T-cell (primary cell): ENCODE measurements around the gene ABCA5. TPM values are rescaled to one million over a fixed set of nuclear protein-coding genes. Genes with fewer than 3 reads are reported as not detected.
A peak's percentile ranks its signal among the peaks of the same experiment; 100 is the strongest.

Experiments used
- ATAC-seq, 4 experiments: fragments of 200-7000 bp in 3 of 4; fragments of 150-1000 bp in 1 of 4; cut with Tn5 transposase; replicated peaks in 1 of 4; 1 replicate in 3 of 4; 2 replicates in 1 of 4; pipeline ENCODE4 v1.10.0; 2021; ENCODE audit warnings: moderate library complexity in 3 of 4, mild to moderate bottlenecking in 2 of 4, moderate number of reproducible peaks in 1 of 4
- CTCF ChIA-PET, 2 donors: fragments of 300-600 bp; sonication (Branson Sonifier 250); formaldehyde crosslinking; loops; one replicate each; lab custom pipeline; 2022; ENCODE audit warnings: antibody characterized with exemption in 2 of 2; lab: Charles Lee
- POLR2A ChIA-PET, 2 donors: fragments of 300-600 bp; sonication (Branson Sonifier 250); formaldehyde crosslinking; loops; one replicate each; lab custom pipeline; 2022; ENCODE audit warnings: antibody characterized with exemption in 2 of 2; lab: Charles Lee
- DNase-seq, 35 experiments: peaks; one replicate each; pipeline versions ENCODE4 v3.0.0 to v3.0.0-alpha.2; 2013 to 2023
- H3K27ac ChIP-seq: one replicate; pipeline ENCODE4 v1.5.1; 2013; ENCODE audit warnings: low read length
- H3K27me3 ChIP-seq, 2 experiments: replicated peaks in 1 of 2; 1 replicate in 1 of 2; 2 replicates in 1 of 2; pipeline versions ENCODE4 v1.6.1 to v1.7.0; 2013; ENCODE audit warnings: low read length in 1 of 2, mixed read lengths in 1 of 2; ENCODE audit not compliant: control insufficient read depth in 2 of 2, insufficient read depth in 2 of 2; ENCODE audit errors: extremely low read depth in 1 of 2
- H3K36me3 ChIP-seq, 2 donors: 1 replicate in 1 of 2; 2 replicates in 1 of 2; pipeline versions ENCODE4 v1.6.1 to v1.7.0; 2013; ENCODE audit warnings: low read length in 1 of 2; ENCODE audit not compliant: control insufficient read depth in 2 of 2, insufficient read depth in 1 of 2; ENCODE audit errors: extremely low read depth in 1 of 2
- H3K4me1 ChIP-seq, 2 experiments: 1 replicate in 1 of 2; 2 replicates in 1 of 2; pipeline versions ENCODE4 v1.6.1 to v1.7.0; 2013; ENCODE audit warnings: low read length in 2 of 2, mixed read lengths in 1 of 2; ENCODE audit not compliant: insufficient read depth in 2 of 2, control insufficient read depth in 1 of 2; ENCODE audit errors: extremely low read depth in 1 of 2
- H3K4me3 ChIP-seq, 2 donors: 1 replicate in 1 of 2; 2 replicates in 1 of 2; pipeline versions ENCODE4 v1.5.1 to v1.7.0; 2013; ENCODE audit warnings: mild to moderate bottlenecking in 2 of 2, low read length in 1 of 2, moderate library complexity in 1 of 2; ENCODE audit not compliant: control insufficient read depth in 1 of 2; ENCODE audit errors: extremely low read depth in 1 of 2
- H3K9me3 ChIP-seq: 2 replicates; pipeline ENCODE4 v1.7.0; 2013
- H3K27ac Mint-ChIP-seq, 2 donors: one replicate each; pipeline ENCODE4 v1.8.0; 2020 to 2021; ENCODE audit warnings: mild to moderate bottlenecking in 2 of 2, mixed read lengths in 2 of 2
- H3K27me3 Mint-ChIP-seq, 2 donors: one replicate each; pipeline ENCODE4 v1.8.0; 2021 to 2022; ENCODE audit warnings: mixed read lengths in 2 of 2
- H3K36me3 Mint-ChIP-seq: one replicate; pipeline ENCODE4 v1.8.0; 2021; ENCODE audit warnings: mixed read lengths
- H3K4me1 Mint-ChIP-seq, 3 donors: one replicate each; pipeline ENCODE4 v1.8.0; 2020 to 2022; ENCODE audit warnings: mixed read lengths in 3 of 3, mild to moderate bottlenecking in 1 of 3
- H3K4me3 Mint-ChIP-seq, 3 donors: one replicate each; pipeline ENCODE4 v1.8.0; 2020 to 2022; ENCODE audit warnings: mild to moderate bottlenecking in 3 of 3, mixed read lengths in 3 of 3, moderate library complexity in 3 of 3
- H3K9me3 Mint-ChIP-seq, 3 donors: one replicate each; pipeline ENCODE4 v1.8.0; 2020 to 2022; ENCODE audit warnings: mixed read lengths in 3 of 3
- WGBS: methylation state at CpG from one replicate; pipeline ENCODE4 v1.1.5; 2013; ENCODE audit warnings: missing lambda C conversion rate; ENCODE audit not compliant: insufficient coverage; 5-methylcytosine and 5-hydroxymethylcytosine counted together
- total RNA-seq, 35 experiments: library from RNA in 6 of 35; stranded (reverse) in 6 of 35; fragments of 120-200 nt in 1 of 35; gene quantifications; one replicate each; pipeline versions ENCODE4 v1.2.1 to v1.2.4 and lab custom pipeline; 2013 to 2026

The ABCA5 gene
- total RNA-seq, 5 donors from 2014 or later (not counting 1 experiment from before 2014, with no cell fraction given): 31.9 to 45.2 (median 42.7) TPM

DNA sequence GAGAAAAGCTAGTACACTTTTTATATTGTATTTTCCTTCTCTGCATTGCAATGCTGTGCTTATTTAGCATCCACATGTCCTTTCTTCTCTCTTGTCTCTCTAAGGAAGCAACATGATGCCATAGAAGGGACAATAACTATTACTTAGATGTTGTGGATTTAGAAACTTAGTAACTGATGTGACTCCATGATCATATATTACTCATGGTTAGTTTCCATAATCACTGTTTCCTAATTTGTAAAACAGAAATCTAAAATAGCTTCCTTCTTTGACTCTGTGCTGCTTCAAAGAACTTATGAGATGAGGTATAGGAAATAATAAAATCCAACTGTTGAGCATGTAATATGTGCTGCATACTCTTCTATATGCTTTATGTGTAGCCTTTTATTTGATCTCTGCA lies 6.6 kb upstream of the ABCA5 start:
- no peak overlapping the region for H3K27ac ChIP-seq
- ATAC-seq (no peak), DNase-seq (no peak)
- H3K4me1 Mint-ChIP-seq: peaks cover 0 to 3% (median 3%) of the 10 kb centered on the region in 3 donors
- H3K27me3 ChIP-seq: peaks cover 0 to 5% of the 10 kb centered on the region in 2 experiments
- peaks cover 13 to 20% of the 10 kb centered on the region in 2 donors for H3K27me3 Mint-ChIP-seq
- no peaks in the 10 kb centered on the region for H3K4me1 ChIP-seq
- no peak overlapping the region for H3K27ac Mint-ChIP-seq
- ChIA-PET POLR2A (no interaction called here), CTCF (interaction anchor here in 1 of 2 donors (1.2 kb wide), 1 partner anchor 28 kb away, joined by 3 read pairs; no protein-coding TSS in a partner anchor)
- no peak overlapping the region for H3K4me3 ChIP-seq
- no peaks in the 10 kb centered on the region for H3K36me3 Mint-ChIP-seq
- H3K4me3 Mint-ChIP-seq: no peak overlapping the region
- H3K9me3 Mint-ChIP-seq: peaks cover 0 to 3% (median 0%) of the 10 kb centered on the region in 3 donors
- no peaks in the 10 kb centered on the region for H3K9me3 ChIP-seq
- no peaks in the 10 kb centered on the region for H3K36me3 ChIP-seq

DNA sequence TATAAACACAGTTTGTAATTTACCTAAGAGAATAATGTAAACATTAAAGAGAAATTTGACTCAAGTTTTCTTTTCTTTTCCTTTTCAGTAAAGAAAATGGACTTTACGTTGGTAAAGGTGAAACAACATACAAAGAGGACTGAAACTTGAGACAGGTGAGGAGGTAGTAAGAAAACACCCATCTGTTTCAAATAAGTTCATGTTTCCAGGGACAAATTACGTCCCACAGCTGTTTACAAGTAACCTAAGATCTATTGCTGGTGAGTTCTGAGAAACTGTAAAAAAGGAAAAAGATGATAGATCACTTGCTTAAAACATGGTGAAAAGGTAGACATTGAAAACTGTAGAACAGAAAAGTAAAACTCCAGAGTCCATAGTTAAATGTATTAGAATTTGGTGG lies 4.8 kb upstream of the ABCA5 start:
- H3K4me3 ChIP-seq: no peak overlapping the region
- no peaks in the 10 kb centered on the region for H3K36me3 ChIP-seq
- peaks cover 0 to 5% of the 10 kb centered on the region in 2 experiments for H3K27me3 ChIP-seq
- peaks cover 5 to 6% of the 10 kb centered on the region in 2 experiments for H3K4me1 ChIP-seq
- ChIA-PET POLR2A (no interaction called here), CTCF (no interaction called here)
- no peak for DNase-seq
- WGBS: no CpG with 5 or more reads among the region's 2 CpGs
- ATAC-seq: no peak
- no peak overlapping the region for H3K4me3 Mint-ChIP-seq
- H3K4me1 Mint-ChIP-seq: peaks cover 9 to 11% (median 11%) of the 10 kb centered on the region in 3 donors
- H3K9me3 ChIP-seq: no peaks in the 10 kb centered on the region
- H3K27ac ChIP-seq: no peak overlapping the region
- H3K27me3 Mint-ChIP-seq: peaks cover 13 to 20% of the 10 kb centered on the region in 2 donors
- no peaks in the 10 kb centered on the region for H3K36me3 Mint-ChIP-seq
- H3K9me3 Mint-ChIP-seq: no peaks in the 10 kb centered on the region
- no peak overlapping the region for H3K27ac Mint-ChIP-seq

DNA sequence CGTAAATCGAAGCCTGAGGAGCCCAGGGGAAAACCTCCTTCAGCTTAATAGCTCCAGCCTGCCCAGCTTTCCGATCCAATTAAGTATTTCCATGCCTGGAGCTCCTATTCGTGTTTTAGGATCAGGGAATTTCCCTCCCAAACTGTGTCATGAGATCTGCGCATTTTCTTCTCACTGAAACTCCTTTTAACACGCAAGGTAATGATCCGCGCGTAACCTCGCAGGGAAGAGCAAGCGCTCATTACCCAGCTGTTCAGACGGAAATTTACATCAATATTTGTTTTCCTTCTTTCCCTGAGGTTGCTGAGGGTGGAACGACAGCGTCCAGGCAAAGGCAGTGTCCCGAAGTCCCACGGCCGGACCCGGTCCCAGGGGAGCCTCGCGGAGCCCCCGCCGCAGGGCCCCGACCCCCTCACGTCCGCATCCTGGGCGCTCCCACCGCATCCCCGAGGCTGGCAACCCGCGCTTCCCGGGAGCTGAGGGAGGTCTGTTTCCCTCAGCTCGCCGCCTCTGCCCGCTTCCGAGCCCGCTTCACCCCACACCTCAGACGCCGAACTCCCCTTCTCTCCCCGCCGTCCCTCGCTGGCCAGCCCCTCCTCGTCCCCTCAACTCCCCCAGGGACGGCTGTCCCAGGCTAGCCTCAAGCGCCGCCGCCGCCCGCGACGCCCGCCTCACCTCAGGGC lies 415 bp downstream of the ABCA5 start:
- H3K4me3 Mint-ChIP-seq: peak overlapping the region; percentile 92 to 95 (median 94)
- H3K4me1 Mint-ChIP-seq: peaks cover 30 to 38% (median 30%) of the 10 kb centered on the region in 3 donors
- Histone ChIP-seq H3K27ac (peak overlapping the region; percentile 77), H3K4me3 (peak overlapping the region; percentile 84 to 85), H3K27me3 (no peaks in the 10 kb centered on the region), H3K4me1 (peaks cover 10 to 18% of the 10 kb centered on the region in 2 experiments), H3K36me3 (peaks cover 0 to 2% of the 10 kb centered on the region in 2 donors), H3K9me3 (no peaks in the 10 kb centered on the region)
- WGBS: 1% methylated on average over 49 of the region's 51 CpGs
- peaks cover 3% of the 10 kb centered on the region for H3K36me3 Mint-ChIP-seq
- H3K27me3 Mint-ChIP-seq: peaks cover 3 to 7% of the 10 kb centered on the region in 2 donors
- H3K9me3 Mint-ChIP-seq: no peaks in the 10 kb centered on the region
- no peak for ATAC-seq
- ChIA-PET CTCF (interaction anchor here (0.6 to 1.7 kb wide), 5 partner anchors 9 to 196 kb away, joined by 4 to 7 read pairs (median 4); partner anchors contain the start of gene MAP2K6 (in 1 of the 2)), POLR2A (no interaction called here)
- H3K27ac Mint-ChIP-seq: peak overlapping the region; percentile 91 to 92
- DNase-seq: peak in 5 of 35 experiments; percentile 0 to 52 (median 5)

DNA sequence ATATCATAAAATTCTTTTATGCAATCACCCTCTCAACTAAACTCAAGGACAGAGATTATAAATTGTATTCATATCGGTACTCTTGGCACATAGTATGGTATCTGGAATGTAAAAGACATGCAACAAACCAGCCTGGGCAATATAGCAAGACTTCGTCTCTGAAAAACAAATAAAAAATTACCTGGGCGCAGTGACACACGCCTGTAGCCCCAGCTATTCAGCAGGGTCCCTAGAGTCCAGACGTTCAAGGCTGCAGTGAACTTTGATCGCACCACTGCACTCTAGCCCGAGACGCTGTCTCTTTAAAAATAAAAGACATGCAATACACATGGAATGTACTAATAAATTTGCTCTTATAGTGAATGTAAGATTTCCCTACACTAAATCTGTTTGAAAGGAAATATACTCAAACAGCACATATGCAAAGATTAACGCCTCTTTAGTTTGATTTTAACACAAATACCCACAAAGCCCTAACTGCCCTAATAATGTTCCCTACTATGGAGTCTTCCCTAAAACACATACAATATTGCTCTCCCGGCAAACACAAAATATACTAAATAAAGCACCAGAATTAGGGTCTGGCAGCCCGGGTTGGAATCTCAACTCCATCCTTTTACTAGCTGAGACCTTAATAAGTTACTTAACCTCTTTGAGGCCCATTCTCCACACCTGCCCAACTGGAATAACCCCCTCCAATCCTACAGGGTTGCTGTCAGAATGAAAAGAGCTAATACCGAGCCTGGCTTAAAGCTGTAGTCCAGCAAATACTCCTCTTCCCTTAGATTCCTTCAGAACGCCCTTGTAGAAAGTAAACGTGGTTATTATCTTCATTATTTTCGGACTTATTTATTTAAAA lies 1.2 kb downstream of the ABCA5 start:
- DNase-seq: no peak
- H3K4me3 Mint-ChIP-seq: peak overlapping the region; percentile 92 to 95 (median 94)
- Histone ChIP-seq H3K27me3 (no peaks in the 10 kb centered on the region), H3K27ac (no peak overlapping the region), H3K4me1 (peaks cover 10 to 18% of the 10 kb centered on the region in 2 experiments), H3K4me3 (peak overlapping the region; percentile 84 to 85), H3K9me3 (no peaks in the 10 kb centered on the region), H3K36me3 (peaks cover 0 to 2% of the 10 kb centered on the region in 2 donors)
- peaks cover 1 to 7% of the 10 kb centered on the region in 2 donors for H3K27me3 Mint-ChIP-seq
- no peaks in the 10 kb centered on the region for H3K9me3 Mint-ChIP-seq
- H3K4me1 Mint-ChIP-seq: peaks cover 30 to 38% (median 33%) of the 10 kb centered on the region in 3 donors
- peaks cover 7% of the 10 kb centered on the region for H3K36me3 Mint-ChIP-seq
- 79% methylated on average over 7 of the region's 15 CpGs for WGBS
- H3K27ac Mint-ChIP-seq: peak overlapping the region; percentile 57 to 78
- no peak for ATAC-seq
- POLR2A ChIA-PET: no interaction called here
- CTCF ChIA-PET: interaction anchor here (0.6 to 1.7 kb wide), 4 partner anchors 10 to 197 kb away, joined by 4 to 6 read pairs (median 5); partner anchors contain the start of gene MAP2K6 (in 1 of the 2)

DNA sequence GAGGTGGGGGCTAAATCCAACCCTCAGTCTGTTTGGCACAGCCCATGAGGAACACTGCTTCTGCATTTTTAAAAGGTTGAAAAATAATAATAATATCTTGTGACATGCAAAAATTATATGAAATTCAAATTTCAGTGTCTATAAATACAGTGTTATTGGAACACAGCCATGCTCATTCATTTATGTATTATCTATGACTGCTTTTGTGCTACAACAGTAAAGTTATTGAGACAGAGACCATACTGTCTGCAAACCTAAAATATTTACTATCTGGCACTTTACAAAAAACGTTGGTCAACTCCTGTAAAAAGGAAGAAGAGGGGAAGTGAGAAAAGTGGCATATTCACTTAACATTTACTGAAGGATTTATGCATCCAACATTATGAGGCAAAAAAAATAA lies 3.1 kb downstream of the ABCA5 start:
- Histone ChIP-seq H3K4me3 (no peak overlapping the region), H3K27ac (no peak overlapping the region), H3K4me1 (peaks cover 10 to 18% of the 10 kb centered on the region in 2 experiments), H3K36me3 (peaks cover 0 to 2% of the 10 kb centered on the region in 2 donors), H3K9me3 (no peaks in the 10 kb centered on the region), H3K27me3 (no peaks in the 10 kb centered on the region)
- no peak for DNase-seq
- Mint-ChIP-seq H3K4me3 (no peak overlapping the region), H3K4me1 (peaks cover 36 to 55% (median 36%) of the 10 kb centered on the region in 3 donors), H3K9me3 (no peaks in the 10 kb centered on the region), H3K27me3 (no peaks in the 10 kb centered on the region), H3K27ac (no peak overlapping the region), H3K36me3 (peaks cover 8% of the 10 kb centered on the region)
- WGBS: no CpG with 5 or more reads among the region's 1 CpG
- ChIA-PET CTCF (no interaction called here), POLR2A (no interaction called here)
- no peak for ATAC-seq

DNA sequence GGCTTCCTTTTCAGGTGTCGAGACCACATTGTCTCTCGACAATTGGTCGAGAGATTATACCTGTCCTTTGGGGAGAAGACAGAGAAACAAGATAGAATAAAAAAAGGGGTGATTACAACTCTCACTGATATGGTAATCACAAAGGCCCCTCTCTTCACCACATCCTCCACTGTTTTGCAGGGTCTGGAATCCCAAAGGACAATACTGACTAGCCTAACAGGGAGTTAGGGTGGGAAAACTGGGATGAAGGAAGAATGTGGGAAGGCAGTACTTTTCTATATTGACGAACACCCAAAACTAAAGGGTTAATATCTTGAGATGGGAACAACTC lies 6.1 kb downstream of the ABCA5 start:
- peaks cover 20 to 48% (median 29%) of the 10 kb centered on the region in 3 donors for H3K4me1 Mint-ChIP-seq
- Histone ChIP-seq H3K4me1 (peaks cover 0 to 4% of the 10 kb centered on the region in 2 experiments), H3K27ac (no peak overlapping the region), H3K36me3 (peaks cover 0 to 2% of the 10 kb centered on the region in 2 donors), H3K4me3 (no peak overlapping the region), H3K9me3 (no peaks in the 10 kb centered on the region), H3K27me3 (no peaks in the 10 kb centered on the region)
- 100% methylated on average over 1 of the region's 4 CpGs for WGBS
- H3K4me3 Mint-ChIP-seq: no peak overlapping the region
- peaks cover 16% of the 10 kb centered on the region for H3K36me3 Mint-ChIP-seq
- H3K9me3 Mint-ChIP-seq: no peaks in the 10 kb centered on the region
- no peak overlapping the region for H3K27ac Mint-ChIP-seq
- DNase-seq: no peak
- POLR2A ChIA-PET: interaction anchor here in 1 of 2 donors (0.7 kb wide), 1 partner anchor 71 kb away, joined by 4 read pairs; no protein-coding TSS in a partner anchor
- CTCF ChIA-PET: no interaction called here
- H3K27me3 Mint-ChIP-seq: no peaks in the 10 kb centered on the region
- no peak for ATAC-seq
